ENCODE measurements around the gene SCAP. TPM values are rescaled to one million over a fixed set of nuclear protein-coding genes. Genes with fewer than 3 reads are reported as not detected.

The SCAP gene
- total and polyA plus RNA-seq, 12 donors: 31.7 to 56.7 (median 40.4) TPM

GRCh38 chr3:47379411-47379899, 96.3 kb downstream of the SCAP start:
- intact Hi-C loops (cut with DNase I): no loop called here
- H3K27ac ChIP-seq: peak overlapping the region in 6 of 10 donors; percentile 86 to 97 (median 94)
- ATAC-seq: no peak
- H3K9me3 ChIP-seq: no peaks in the 10 kb centered on the region
- no peak for TF ChIP-seq CTCF (IDR thresholded peaks at IDR 0.05)
- no peaks in the 10 kb centered on the region for H3K36me3 ChIP-seq
- no peak for DNase-seq
- H3K27me3 ChIP-seq: no peaks in the 10 kb centered on the region
- peaks cover 7 to 48% (median 33%) of the 10 kb centered on the region in 9 donors for H3K4me1 ChIP-seq
- WGBS, 2 donors: 88 to 90% methylated on average over 19 of the region's 19 CpGs
- H3K4me3 ChIP-seq: peak overlapping the region in 9 of 10 donors; percentile 70 to 94 (median 91)

GRCh38 chr3:47378869-47379268, 96.9 kb downstream of the SCAP start:
- no peak overlapping the region for H3K27ac ChIP-seq

GRCh38 chr3:47377186-47377585, 98.6 kb downstream of the SCAP start:
- H3K27ac ChIP-seq: no peak overlapping the region
- no peak for DNase-seq

More at GRCh38 chr3:47378869-47379268, 96.9 kb downstream of the SCAP start:
- Histone ChIP-seq H3K9me3 (no peaks in the 10 kb centered on the region), H3K4me1 (peaks cover 7 to 48% (median 32%) of the 10 kb centered on the region in 9 donors), H3K27me3 (no peaks in the 10 kb centered on the region), H3K4me3 (no peak overlapping the region), H3K36me3 (no peaks in the 10 kb centered on the region)
- TF ChIP-seq CTCF (IDR thresholded peaks at IDR 0.05): no peak
- ATAC-seq: no peak
- no peak for DNase-seq
- intact Hi-C loops (cut with DNase I): no loop called here

GRCh38 chr3:47376393-47376792, 99.3 kb downstream of the SCAP start:
- Histone ChIP-seq H3K27ac (no peak overlapping the region), H3K4me1 (peaks cover 0 to 31% (median 12%) of the 10 kb centered on the region in 9 donors), H3K36me3 (no peaks in the 10 kb centered on the region), H3K9me3 (no peaks in the 10 kb centered on the region), H3K4me3 (no peak overlapping the region), H3K27me3 (peaks cover 0 to 3% (median 0%) of the 10 kb centered on the region in 7 donors)
- intact Hi-C loops (cut with DNase I): no loop called here
- 74 to 83% methylated on average over 3 of the region's 3 CpGs for WGBS, 2 donors
- DNase-seq (no peak), ATAC-seq (no peak)
- no peak for TF ChIP-seq CTCF (IDR thresholded peaks at IDR 0.05)

More at GRCh38 chr3:47377186-47377585, 98.6 kb downstream of the SCAP start:
- peaks cover 6 to 36% (median 19%) of the 10 kb centered on the region in 9 donors for H3K4me1 ChIP-seq
- WGBS, 2 donors: 74 to 83% methylated on average over 2 of the region's 2 CpGs
- H3K9me3 ChIP-seq: no peaks in the 10 kb centered on the region
- H3K27me3 ChIP-seq: no peaks in the 10 kb centered on the region
- intact Hi-C loops (cut with DNase I): no loop called here
- TF ChIP-seq CTCF (IDR thresholded peaks at IDR 0.05): no peak
- H3K4me3 ChIP-seq: no peak overlapping the region
- H3K36me3 ChIP-seq: no peaks in the 10 kb centered on the region
- no peak for ATAC-seq

All from heart right ventricle (tissue), 16 donors.